ENCODE measurements around the gene BORCS6. TPM values are rescaled to one million over a fixed set of nuclear protein-coding genes. Genes with fewer than 3 reads are reported as not detected.

Gene BORCS6
- polyA plus RNA-seq, 3 donors from 2014 or later: 24.0 to 38.8 (median 27.5) TPM

GRCh38 chr17:8160224-8160577, 29.8 kb downstream of the BORCS6 start:
- H3K27me3 Mint-ChIP-seq (ENCODE audit: low read depth in 3 of 3): peaks cover 11 to 41% (median 22%) of the 10 kb centered on the region in 3 donors
- peak overlapping the region in 4 of 6 donors; percentile 87 to 97 (median 94) for H3K27ac Mint-ChIP-seq
- peaks cover 56 to 62% of the 10 kb centered on the region in 2 donors for H3K4me1 Mint-ChIP-seq
- peak overlapping the region; percentile 42 to 91 (median 86) for H3K4me3 Mint-ChIP-seq
- H3K9me3 Mint-ChIP-seq: no peaks in the 10 kb centered on the region
- no peak for DNase-seq
- peaks cover 0 to 13% (median 9%) of the 10 kb centered on the region in 3 donors for H3K36me3 Mint-ChIP-seq

- H3K9me3 Mint-ChIP-seq: no peaks in the 10 kb centered on the region
- no peak for DNase-seq
Measured at GRCh38 chr17:8159459-8160223, 30.3 kb downstream of the BORCS6 start.

GRCh38 chr17:8159032-8159400, 31.0 kb downstream of the BORCS6 start:
- H3K4me3 Mint-ChIP-seq: peak overlapping the region; percentile 73 to 80 (median 75)
- no peaks in the 10 kb centered on the region for H3K9me3 Mint-ChIP-seq
- peaks cover 0 to 13% (median 9%) of the 10 kb centered on the region in 3 donors for H3K36me3 Mint-ChIP-seq
- DNase-seq: no peak
- H3K27ac Mint-ChIP-seq: peak overlapping the region in 4 of 6 donors; percentile 87 to 99 (median 98)
- H3K4me1 Mint-ChIP-seq: peaks cover 44 to 50% of the 10 kb centered on the region in 2 donors
- peaks cover 8 to 35% (median 20%) of the 10 kb centered on the region in 3 donors for H3K27me3 Mint-ChIP-seq (ENCODE audit: low read depth in 3 of 3)

More at GRCh38 chr17:8159459-8160223, 30.3 kb downstream of the BORCS6 start:
- Mint-ChIP-seq H3K27me3 (ENCODE audit: low read depth in 3 of 3) (peaks cover 10 to 36% (median 22%) of the 10 kb centered on the region in 3 donors), H3K27ac (peak overlapping the region in 4 of 6 donors; percentile 87 to 98 (median 93)), H3K4me1 (peaks cover 50 to 56% of the 10 kb centered on the region in 2 donors), H3K36me3 (peaks cover 0 to 13% (median 9%) of the 10 kb centered on the region in 3 donors), H3K4me3 (peak overlapping the region; percentile 42 to 83 (median 75))

GRCh38 chr17:8158267-8159031, 31.5 kb downstream of the BORCS6 start:
- peak overlapping the region; percentile 73 to 80 (median 75) for H3K4me3 Mint-ChIP-seq
- H3K27ac Mint-ChIP-seq: peak overlapping the region in 4 of 6 donors; percentile 85 to 99 (median 98)
- peaks cover 12 to 33% (median 18%) of the 10 kb centered on the region in 3 donors for H3K27me3 Mint-ChIP-seq (ENCODE audit: low read depth in 3 of 3)
- peak; percentile 86 to 87 (median 87) for DNase-seq
- H3K36me3 Mint-ChIP-seq: peaks cover 0 to 13% (median 9%) of the 10 kb centered on the region in 3 donors
- H3K9me3 Mint-ChIP-seq: no peaks in the 10 kb centered on the region
- H3K4me1 Mint-ChIP-seq: peaks cover 41 to 45% of the 10 kb centered on the region in 2 donors

GRCh38 chr17:8156246-8156992, 33.6 kb downstream of the BORCS6 start:
- Mint-ChIP-seq H3K27me3 (ENCODE audit: low read depth in 3 of 3) (peaks cover 21 to 39% (median 28%) of the 10 kb centered on the region in 3 donors), H3K4me3 (no peak overlapping the region), H3K27ac (no peak overlapping the region), H3K36me3 (peaks cover 0 to 13% (median 9%) of the 10 kb centered on the region in 3 donors), H3K9me3 (peaks cover 0 to 2% (median 0%) of the 10 kb centered on the region in 6 donors), H3K4me1 (peaks cover 33 to 50% of the 10 kb centered on the region in 2 donors)
- DNase-seq: peak; percentile 100

- Mint-ChIP-seq H3K36me3 (peaks cover 0 to 13% (median 9%) of the 10 kb centered on the region in 3 donors), H3K27ac (no peak overlapping the region), H3K4me3 (no peak overlapping the region), H3K27me3 (ENCODE audit: low read depth in 3 of 3) (peaks cover 26 to 40% (median 33%) of the 10 kb centered on the region in 3 donors), H3K9me3 (peaks cover 0 to 4% (median 0%) of the 10 kb centered on the region in 6 donors), H3K4me1 (peaks cover 28 to 48% of the 10 kb centered on the region in 2 donors)
- DNase-seq: no peak
Measured at GRCh38 chr17:8155996-8156245, 34.1 kb downstream of the BORCS6 start.

GRCh38 chr17:8155231-8155995, 34.6 kb downstream of the BORCS6 start:
- Mint-ChIP-seq H3K36me3 (peaks cover 0 to 9% (median 9%) of the 10 kb centered on the region in 3 donors), H3K27me3 (ENCODE audit: low read depth in 3 of 3) (peaks cover 29 to 44% (median 33%) of the 10 kb centered on the region in 3 donors), H3K4me3 (no peak overlapping the region), H3K27ac (no peak overlapping the region), H3K4me1 (peaks cover 23 to 47% of the 10 kb centered on the region in 2 donors), H3K9me3 (peaks cover 0 to 4% (median 0%) of the 10 kb centered on the region in 6 donors)
- DNase-seq: no peak

- H3K27me3 Mint-ChIP-seq (ENCODE audit: low read depth in 3 of 3): peaks cover 36 to 43% (median 41%) of the 10 kb centered on the region in 3 donors
- H3K9me3 Mint-ChIP-seq: peaks cover 0 to 4% (median 0%) of the 10 kb centered on the region in 6 donors
- H3K36me3 Mint-ChIP-seq: peaks cover 0 to 6% (median 4%) of the 10 kb centered on the region in 3 donors
- peak overlapping the region in 1 of 5 donors; percentile 97 for H3K4me3 Mint-ChIP-seq
- no peak for DNase-seq
- peaks cover 19 to 46% of the 10 kb centered on the region in 2 donors for H3K4me1 Mint-ChIP-seq
- no peak overlapping the region for H3K27ac Mint-ChIP-seq
Measured at GRCh38 chr17:8154608-8155155, 35.3 kb downstream of the BORCS6 start.

GRCh38 chr17:8153957-8154607, 35.9 kb downstream of the BORCS6 start:
- Mint-ChIP-seq H3K4me3 (peak overlapping the region in 1 of 5 donors; percentile 97), H3K9me3 (peaks cover 0 to 4% (median 0%) of the 10 kb centered on the region in 6 donors), H3K4me1 (peaks cover 18 to 49% of the 10 kb centered on the region in 2 donors), H3K36me3 (peaks cover 0 to 7% (median 6%) of the 10 kb centered on the region in 3 donors), H3K27me3 (ENCODE audit: low read depth in 3 of 3) (peaks cover 41 to 49% (median 42%) of the 10 kb centered on the region in 3 donors), H3K27ac (no peak overlapping the region)
- peak; percentile 88 to 93 (median 91) for DNase-seq

- Mint-ChIP-seq H3K36me3 (peaks cover 0 to 5% (median 2%) of the 10 kb centered on the region in 3 donors), H3K4me1 (peaks cover 13 to 44% of the 10 kb centered on the region in 2 donors), H3K9me3 (peaks cover 0 to 4% (median 0%) of the 10 kb centered on the region in 6 donors), H3K27me3 (ENCODE audit: low read depth in 3 of 3) (peaks cover 43 to 47% (median 46%) of the 10 kb centered on the region in 3 donors), H3K27ac (peak overlapping the region in 2 of 6 donors; percentile 87 to 95), H3K4me3 (peak overlapping the region; percentile 10 to 97 (median 90))
- no peak for DNase-seq
Measured at GRCh38 chr17:8153525-8153956, 36.4 kb downstream of the BORCS6 start.

- DNase-seq: no peak
- Mint-ChIP-seq H3K4me1 (peaks cover 9 to 39% of the 10 kb centered on the region in 2 donors), H3K27me3 (ENCODE audit: low read depth in 3 of 3) (peaks cover 44 to 48% (median 48%) of the 10 kb centered on the region in 3 donors), H3K27ac (peak overlapping the region in 2 of 6 donors; percentile 87 to 95), H3K36me3 (peaks cover 0 to 8% (median 0%) of the 10 kb centered on the region in 3 donors), H3K4me3 (peak overlapping the region; percentile 85 to 97 (median 90)), H3K9me3 (peaks cover 0 to 4% (median 0%) of the 10 kb centered on the region in 6 donors)
Measured at GRCh38 chr17:8153031-8153451, 36.9 kb downstream of the BORCS6 start.
